ENCODE data around the gene C10orf143.

Gene C10orf143

DNA sequence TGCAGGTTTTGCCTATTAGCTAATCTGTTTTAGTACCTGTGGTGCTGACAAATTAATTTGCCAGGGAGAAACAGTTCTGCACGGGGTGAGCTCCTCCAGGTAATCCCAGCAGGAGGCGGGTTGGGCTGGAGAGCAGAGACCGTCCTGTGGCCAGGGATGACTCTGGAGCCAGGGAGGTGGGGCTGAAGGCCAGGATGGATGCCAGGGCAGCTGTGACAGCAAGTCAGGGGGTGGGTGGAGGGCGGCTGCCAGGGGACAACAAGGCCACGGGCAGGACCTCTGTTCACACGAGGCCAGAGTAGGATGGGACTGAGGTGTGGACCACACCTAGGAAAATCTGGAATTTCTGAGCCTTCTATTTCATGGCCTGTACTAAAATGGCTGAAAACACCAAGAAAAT, 48.9 kb downstream of the C10orf143 start (continued):
- TF ChIP-seq BCL6B (tag by site-specific recombination; IDR thresholded peaks at IDR 0.05) (no peak), ZNF221 (tag by site-specific recombination; IDR thresholded peaks at IDR 0.05; ENCODE audit: borderline replicate concordance) (no peak), ZFP37 (tag by site-specific recombination; IDR thresholded peaks at IDR 0.05) (no peak), ZBTB21 (tag by site-specific recombination; IDR thresholded peaks at IDR 0.05) (no peak), ZNF311 (tag by site-specific recombination; IDR thresholded peaks at IDR 0.05; ENCODE audit: borderline replicate concordance) (no peak), ZNF394 (tag by site-specific recombination; IDR thresholded peaks at IDR 0.05; ENCODE audit: borderline replicate concordance) (no peak), ZFHX2 (tag by site-specific recombination; conservative IDR thresholded peaks at IDR 0.05) (no peak), ZNF792 (tag by site-specific recombination; IDR thresholded peaks at IDR 0.05) (no peak), ZBTB20 (tag by site-specific recombination; IDR thresholded peaks at IDR 0.05) (no peak)
- TF ChIP-seq, protein P1, sequence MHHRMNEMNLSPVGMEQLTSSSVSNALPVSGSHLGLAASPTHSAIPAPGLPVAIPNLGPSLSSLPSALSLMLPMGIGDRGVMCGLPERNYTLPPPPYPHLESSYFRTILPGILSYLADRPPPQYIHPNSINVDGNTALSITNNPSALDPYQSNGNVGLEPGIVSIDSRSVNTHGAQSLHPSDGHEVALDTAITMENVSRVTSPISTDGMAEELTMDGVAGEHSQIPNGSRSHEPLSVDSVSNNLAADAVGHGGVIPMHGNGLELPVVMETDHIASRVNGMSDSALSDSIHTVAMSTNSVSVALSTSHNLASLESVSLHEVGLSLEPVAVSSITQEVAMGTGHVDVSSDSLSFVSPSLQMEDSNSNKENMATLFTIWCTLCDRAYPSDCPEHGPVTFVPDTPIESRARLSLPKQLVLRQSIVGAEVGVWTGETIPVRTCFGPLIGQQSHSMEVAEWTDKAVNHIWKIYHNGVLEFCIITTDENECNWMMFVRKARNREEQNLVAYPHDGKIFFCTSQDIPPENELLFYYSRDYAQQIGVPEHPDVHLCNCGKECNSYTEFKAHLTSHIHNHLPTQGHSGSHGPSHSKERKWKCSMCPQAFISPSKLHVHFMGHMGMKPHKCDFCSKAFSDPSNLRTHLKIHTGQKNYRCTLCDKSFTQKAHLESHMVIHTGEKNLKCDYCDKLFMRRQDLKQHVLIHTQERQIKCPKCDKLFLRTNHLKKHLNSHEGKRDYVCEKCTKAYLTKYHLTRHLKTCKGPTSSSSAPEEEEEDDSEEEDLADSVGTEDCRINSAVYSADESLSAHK (tag by site-specific recombination; IDR thresholded peaks at IDR 0.05): no peak

- POLR2A ChIA-PET: no interaction called here
- no peaks in the 10 kb centered on the region for H3K4me1 ChIP-seq (ENCODE audit: control insufficient read depth, insufficient read depth, low read length)
Observed at GRCh38 chr10:130054021-130054420, 56.6 kb downstream of the C10orf143 start.

GRCh38 chr10:130053561-130053960, 57.1 kb downstream of the C10orf143 start:
- ChIA-PET POLR2A (no interaction called here), CTCF (no interaction called here)
- H3K9me3 ChIP-seq (ENCODE audit: control insufficient read depth, insufficient read depth, low read depth, low read length): no peaks in the 10 kb centered on the region; the same call in 1 of the 2 replicates
- no peaks in the 10 kb centered on the region for H3K36me3 ChIP-seq (ENCODE audit: control insufficient read depth in 2 of 2, insufficient read depth in 1 of 2, low read length in 2 of 2)
- no peaks in the 10 kb centered on the region for H3K4me1 ChIP-seq (ENCODE audit: control insufficient read depth, insufficient read depth, low read length)
- TF ChIP-seq ZNF2 (tag by site-specific recombination; IDR thresholded peaks at IDR 0.05): no peak
- H3K4me3 ChIP-seq (ENCODE audit: low read depth, low read length): no peak overlapping the region
- no peak overlapping the region for H3K27ac ChIP-seq (ENCODE audit: extremely low read depth, low read depth, low read length)

More at GRCh38 chr10:130054021-130054420, 56.6 kb downstream of the C10orf143 start:
- H3K27ac ChIP-seq (ENCODE audit: extremely low read depth, low read depth, low read length): no peak overlapping the region
- no peak for TF ChIP-seq ZNF837 (tag by site-specific recombination; IDR thresholded peaks at IDR 0.05)
- no peak for TF ChIP-seq ZNF707 (tag by site-specific recombination; IDR thresholded peaks at IDR 0.05)
- TF ChIP-seq ZNF830 (tag by site-specific recombination; IDR thresholded peaks at IDR 0.05; ENCODE audit: low read depth): no peak
- TF ChIP-seq WT1 (tag by site-specific recombination; IDR thresholded peaks at IDR 0.05): no peak
- TF ChIP-seq ZNF114 (tag by site-specific recombination; IDR thresholded peaks at IDR 0.05): no peak
- TF ChIP-seq ZNF274 (IDR thresholded peaks at IDR 0.05; ENCODE audit: low read length): no peak
- no peak for TF ChIP-seq ZNF274 (tag by site-specific recombination; IDR thresholded peaks at IDR 0.05; ENCODE audit: borderline replicate concordance)
- TF ChIP-seq ZFP37 (tag by site-specific recombination; IDR thresholded peaks at IDR 0.05): no peak
- TF ChIP-seq ZNF146 (tag by site-specific recombination; IDR thresholded peaks at IDR 0.05): no peak
- no peak for TF ChIP-seq IKZF3 (tag by site-specific recombination; IDR thresholded peaks at IDR 0.05)
- TF ChIP-seq, protein P2, sequence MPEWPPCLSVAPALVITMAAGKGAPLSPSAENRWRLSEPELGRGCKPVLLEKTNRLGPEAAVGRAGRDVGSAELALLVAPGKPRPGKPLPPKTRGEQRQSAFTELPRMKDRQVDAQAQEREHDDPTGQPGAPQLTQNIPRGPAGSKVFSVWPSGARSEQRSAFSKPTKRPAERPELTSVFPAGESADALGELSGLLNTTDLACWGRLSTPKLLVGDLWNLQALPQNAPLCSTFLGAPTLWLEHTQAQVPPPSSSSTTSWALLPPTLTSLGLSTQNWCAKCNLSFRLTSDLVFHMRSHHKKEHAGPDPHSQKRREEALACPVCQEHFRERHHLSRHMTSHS (tag by site-specific recombination; IDR thresholded peaks at IDR 0.05): no peak
- H3K4me3 ChIP-seq (ENCODE audit: low read depth, low read length): no peak overlapping the region
- CTCF ChIA-PET: no interaction called here
- H3K36me3 ChIP-seq (ENCODE audit: control insufficient read depth in 2 of 2, insufficient read depth in 1 of 2, low read length in 2 of 2): no peaks in the 10 kb centered on the region
- H3K9me3 ChIP-seq (ENCODE audit: control insufficient read depth, insufficient read depth, low read depth, low read length): no peaks in the 10 kb centered on the region; the same call in 1 of the 2 replicates

Measured in HEK293 (cell line).